Skeletal muscle tissue (tissue), 4 donors: ENCODE measurements around the gene GATA6. TPM values are rescaled to one million over a fixed set of nuclear protein-coding genes. Genes with fewer than 3 reads are reported as not detected.

Experiments
- H3K27ac ChIP-seq: one replicate; pipeline ENCODE4 v1.7.0; 2013; ENCODE audit warnings: mild to moderate bottlenecking, low read depth, low read length, inconsistent platforms
- H3K27me3 ChIP-seq, 3 donors: one replicate each; pipeline ENCODE4 v1.7.0; 2013; ENCODE audit warnings: low read length in 3 of 3; ENCODE audit not compliant: control insufficient read depth in 3 of 3, insufficient read depth in 3 of 3
- H3K36me3 ChIP-seq, 3 donors: one replicate each; pipeline ENCODE4 v1.7.0; 2013; ENCODE audit warnings: low read length in 3 of 3; ENCODE audit not compliant: control insufficient read depth in 3 of 3, insufficient read depth in 3 of 3
- H3K4me1 ChIP-seq, 3 donors: one replicate each; pipeline ENCODE4 v1.7.0; 2013; ENCODE audit warnings: low read length in 3 of 3, mild to moderate bottlenecking in 3 of 3; ENCODE audit not compliant: control insufficient read depth in 3 of 3, insufficient read depth in 3 of 3
- H3K4me3 ChIP-seq, 3 donors: one replicate each; pipeline ENCODE4 v1.7.0; 2013; ENCODE audit warnings: low read length in 3 of 3
- H3K9ac ChIP-seq, 3 donors: one replicate each; pipeline ENCODE4 v1.7.0; 2013; ENCODE audit warnings: low read length in 3 of 3, mild to moderate bottlenecking in 3 of 3, moderate library complexity in 2 of 3, low read depth in 1 of 3
- H3K9me3 ChIP-seq, 3 donors: one replicate each; pipeline ENCODE4 v1.7.0; 2013; ENCODE audit warnings: low read length in 3 of 3; ENCODE audit not compliant: control insufficient read depth in 3 of 3
- total RNA-seq: library from RNA; depleted of rRNA; stranded (reverse); fragments of >200 nt; gene quantifications from one replicate; pipeline ENCODE4 v1.2.3, GENCODE V29; 2014
- donor health status: Osteomylitis.

The GATA6 gene
- total RNA-seq, 1 donor from 2014 or later: 2.6 TPM

- no peaks in the 10 kb centered on the region for H3K4me1 ChIP-seq
- H3K27me3 ChIP-seq: no peaks in the 10 kb centered on the region
- H3K9me3 ChIP-seq: no peaks in the 10 kb centered on the region
- H3K9ac ChIP-seq: no peak overlapping the region
- H3K36me3 ChIP-seq: no peaks in the 10 kb centered on the region
- no peak overlapping the region for H3K4me3 ChIP-seq
- no peak overlapping the region for H3K27ac ChIP-seq
Measured at GRCh38 chr18:22229456-22230124, 60.2 kb downstream of the GATA6 start.

GRCh38 chr18:22230471-22230945 lies 61.1 kb downstream of the GATA6 start:
- no peaks in the 10 kb centered on the region for H3K4me1 ChIP-seq
- no peaks in the 10 kb centered on the region for H3K27me3 ChIP-seq
- H3K4me3 ChIP-seq: no peak overlapping the region
- no peaks in the 10 kb centered on the region for H3K36me3 ChIP-seq
- H3K9me3 ChIP-seq: no peaks in the 10 kb centered on the region
- no peak overlapping the region for H3K9ac ChIP-seq
- no peak overlapping the region for H3K27ac ChIP-seq

DNA sequence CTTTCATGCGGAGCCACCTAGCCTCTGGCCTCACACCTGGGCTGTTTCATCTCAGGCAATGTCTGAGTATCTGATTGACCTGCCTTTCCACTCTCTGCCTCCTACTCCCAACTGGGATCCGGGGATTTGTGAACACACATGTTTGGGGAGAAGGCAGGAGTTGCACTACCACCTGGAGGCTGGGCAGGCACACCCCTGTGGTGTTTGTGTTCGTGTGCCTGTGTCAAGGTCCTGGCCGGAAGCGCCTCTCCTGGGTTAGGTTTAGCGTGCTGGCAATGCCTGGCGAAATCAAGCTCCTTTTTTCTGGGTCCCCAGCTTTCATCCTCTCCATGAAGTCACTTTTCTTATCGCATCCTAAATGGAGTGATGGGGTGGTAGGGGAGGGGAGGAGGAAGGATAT lies 63.9 kb downstream of the GATA6 start:
- Histone ChIP-seq H3K27me3 (no peaks in the 10 kb centered on the region), H3K4me3 (no peak overlapping the region), H3K27ac (no peak overlapping the region), H3K9me3 (no peaks in the 10 kb centered on the region), H3K36me3 (no peaks in the 10 kb centered on the region), H3K9ac (no peak overlapping the region), H3K4me1 (no peaks in the 10 kb centered on the region)

GRCh38 chr18:22238036-22238435 lies 68.6 kb downstream of the GATA6 start:
- H3K9me3 ChIP-seq: no peaks in the 10 kb centered on the region
- no peaks in the 10 kb centered on the region for H3K4me1 ChIP-seq
- no peak overlapping the region for H3K27ac ChIP-seq
- H3K9ac ChIP-seq: no peak overlapping the region
- H3K4me3 ChIP-seq: no peak overlapping the region
- no peaks in the 10 kb centered on the region for H3K27me3 ChIP-seq
- H3K36me3 ChIP-seq: no peaks in the 10 kb centered on the region

- no peaks in the 10 kb centered on the region for H3K4me1 ChIP-seq
- H3K36me3 ChIP-seq: no peaks in the 10 kb centered on the region
- no peaks in the 10 kb centered on the region for H3K9me3 ChIP-seq
- H3K27me3 ChIP-seq: no peaks in the 10 kb centered on the region
- H3K27ac ChIP-seq: no peak overlapping the region
- H3K4me3 ChIP-seq: no peak overlapping the region
- no peak overlapping the region for H3K9ac ChIP-seq
Measured at GRCh38 chr18:22238681-22239080, 69.3 kb downstream of the GATA6 start.

DNA sequence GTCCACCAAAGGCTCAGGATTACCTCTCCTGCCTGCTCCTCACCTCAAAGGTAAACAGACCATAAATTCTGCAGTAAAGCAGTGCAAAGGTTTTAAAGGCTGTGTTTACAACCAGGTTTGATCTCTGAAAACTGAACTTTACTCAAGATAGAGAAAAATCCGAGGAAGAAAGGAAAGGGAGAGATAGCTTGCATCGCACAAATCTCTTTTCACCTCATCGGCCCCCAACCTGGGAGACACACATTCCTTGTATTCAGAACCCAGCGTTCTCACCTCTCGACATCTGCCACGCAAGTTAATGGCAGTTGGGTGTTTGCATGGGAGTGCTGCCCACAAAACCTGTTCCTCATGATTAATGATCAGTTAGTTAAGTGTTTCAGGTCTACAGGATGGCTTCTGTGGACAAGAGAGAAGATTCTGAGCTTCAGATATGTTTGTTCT lies 72.6 kb downstream of the GATA6 start:
- H3K4me3 ChIP-seq: no peak overlapping the region
- H3K36me3 ChIP-seq: no peaks in the 10 kb centered on the region
- H3K9me3 ChIP-seq: no peaks in the 10 kb centered on the region
- no peak overlapping the region for H3K9ac ChIP-seq
- no peak overlapping the region for H3K27ac ChIP-seq
- no peaks in the 10 kb centered on the region for H3K4me1 ChIP-seq
- peaks cover 0 to 5% (median 1%) of the 10 kb centered on the region in 3 donors for H3K27me3 ChIP-seq

DNA sequence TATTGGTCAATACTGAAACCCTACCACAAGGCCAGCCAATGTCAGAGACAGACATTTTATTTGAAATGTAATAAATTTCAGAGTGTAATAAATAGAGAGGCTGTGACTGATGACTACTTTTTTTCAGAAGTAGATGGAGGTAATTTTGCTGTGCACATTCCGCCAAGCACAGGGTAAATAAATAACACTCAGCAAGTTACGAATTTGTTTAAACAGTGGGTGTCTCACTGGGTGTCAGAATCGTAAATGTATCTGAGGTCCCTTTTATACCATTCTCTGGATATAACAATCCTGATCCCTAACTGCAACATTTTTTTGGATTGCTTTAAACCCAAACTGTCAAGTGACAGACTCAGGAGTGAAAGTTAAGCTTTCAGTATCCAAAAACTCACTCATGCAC lies 74.1 kb downstream of the GATA6 start:
- no peak overlapping the region for H3K4me3 ChIP-seq
- H3K9ac ChIP-seq: no peak overlapping the region
- H3K4me1 ChIP-seq: no peaks in the 10 kb centered on the region
- H3K9me3 ChIP-seq: no peaks in the 10 kb centered on the region
- H3K27ac ChIP-seq: no peak overlapping the region
- H3K36me3 ChIP-seq: no peaks in the 10 kb centered on the region
- H3K27me3 ChIP-seq: peaks cover 0 to 5% (median 5%) of the 10 kb centered on the region in 3 donors

DNA sequence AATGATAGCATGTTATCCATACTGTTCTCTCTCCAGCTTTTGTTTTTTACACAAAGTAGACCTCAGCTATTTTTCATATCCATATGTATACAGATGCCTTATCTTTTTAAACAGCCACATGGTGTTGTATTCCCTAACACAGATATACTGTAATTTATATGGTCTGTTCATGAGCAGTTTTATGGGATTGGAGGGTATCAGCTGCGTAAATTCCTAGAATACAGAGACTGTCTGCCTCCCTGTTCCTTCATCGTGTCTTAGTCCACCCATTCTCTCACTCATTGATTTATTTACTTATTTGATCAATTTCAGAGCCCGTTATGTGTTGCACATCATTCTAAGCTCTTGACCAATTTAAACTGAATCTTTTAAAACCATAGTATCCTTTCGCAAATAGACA lies 80.6 kb downstream of the GATA6 start:
- H3K4me3 ChIP-seq: no peak overlapping the region
- H3K4me1 ChIP-seq: peaks cover 0 to 2% (median 0%) of the 10 kb centered on the region in 3 donors
- peaks cover 3 to 12% (median 8%) of the 10 kb centered on the region in 3 donors for H3K27me3 ChIP-seq
- H3K36me3 ChIP-seq: no peaks in the 10 kb centered on the region
- H3K27ac ChIP-seq: no peak overlapping the region
- H3K9me3 ChIP-seq: no peaks in the 10 kb centered on the region
- no peak overlapping the region for H3K9ac ChIP-seq

DNA sequence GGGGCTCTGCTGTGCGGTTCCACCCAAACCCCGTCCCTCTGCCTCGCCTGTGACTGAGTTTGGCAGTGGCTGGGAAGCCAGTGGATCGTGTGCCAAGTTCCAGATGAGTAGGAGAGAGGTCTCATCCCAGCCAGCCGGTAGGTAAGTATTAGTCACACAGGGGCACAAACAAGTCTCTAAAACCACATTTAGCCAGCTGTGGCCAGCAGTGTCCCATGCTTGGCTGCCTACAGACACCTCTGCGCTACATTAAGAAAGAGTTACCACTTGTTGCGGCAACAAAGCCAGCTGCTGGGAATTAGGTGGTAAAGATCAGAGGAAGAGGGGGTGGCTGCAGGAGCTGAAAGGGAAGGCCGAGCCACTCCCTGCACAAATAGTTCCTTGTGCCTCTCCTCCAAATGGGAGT lies 81.2 kb downstream of the GATA6 start:
- Histone ChIP-seq H3K4me3 (no peak overlapping the region), H3K27me3 (peaks cover 3 to 12% (median 7%) of the 10 kb centered on the region in 3 donors), H3K36me3 (no peaks in the 10 kb centered on the region), H3K9ac (no peak overlapping the region), H3K4me1 (peaks cover 0 to 2% (median 0%) of the 10 kb centered on the region in 3 donors), H3K9me3 (no peaks in the 10 kb centered on the region), H3K27ac (no peak overlapping the region)
